GM12892 (cell line): ENCODE results near the gene BLCAP.

Source experiments
- POLR2A ChIP-seq: IDR thresholded peaks from 2 replicates; pipeline ENCODE4 v1.6.1; 2011; ENCODE audit warnings: low read depth, low read length, control low read depth
- POLR2AphosphoS5 ChIP-seq: IDR thresholded peaks from 2 replicates; pipeline ENCODE4 v1.6.1; 2011; ENCODE audit warnings: low read depth, low read length, control low read depth
- TAF1 ChIP-seq: IDR thresholded peaks from 2 replicates; pipeline ENCODE4 v1.6.1; 2011; ENCODE audit warnings: low read depth, mild to moderate bottlenecking, control low read depth, low read length, borderline replicate concordance

DNA sequence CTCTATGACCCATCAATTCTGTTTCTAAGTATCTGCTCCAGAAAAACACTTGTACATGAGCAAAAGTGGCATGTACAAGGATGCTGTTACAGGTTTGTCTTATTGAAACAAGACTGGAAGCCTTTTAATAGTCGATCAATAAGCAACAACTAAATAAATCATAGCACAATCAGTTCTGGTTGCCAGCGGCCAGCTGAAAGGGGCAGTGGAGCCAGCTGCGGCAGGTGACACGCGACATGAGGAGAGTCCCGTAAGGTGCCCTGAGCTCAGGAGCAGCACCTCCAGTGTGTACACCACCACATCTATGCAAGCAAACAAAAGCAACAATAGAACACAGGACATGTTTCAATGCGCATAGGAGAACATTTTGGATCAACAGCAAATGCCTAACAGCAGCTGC lies 27.4 kb downstream of the BLCAP start:
- TF ChIP-seq POLR2A: no peak
- TF ChIP-seq TAF1: no peak
- no peak for TF ChIP-seq POLR2AphosphoS5
